ENCODE data around the gene VIPR2.
"Not testable (repeated sequence)": the region's sequence is repeated elsewhere in the genome, so short reads cannot be mapped to it uniquely, and the experiment has no call there.

GRCh38 chr7:159082075-159082474, 62.6 kb downstream of the VIPR2 start:
- TF ChIP-seq POLR2A, CTCF (IDR thresholded peaks at IDR 0.05): not testable (repeated sequence)
